ENCODE data around the gene SEMA3C. TPM values are rescaled to one million over a fixed set of nuclear protein-coding genes. Genes with fewer than 3 reads are reported as not detected.

The SEMA3C gene
- total and polyA plus RNA-seq, 2 donors (not counting 1 experiment from before 2014, with no cell fraction given), result 310 to 322 TPM

- H3K9me3 ChIP-seq (ENCODE audit: control insufficient read depth, insufficient read depth, low read depth, low read length), result no peaks in the 10 kb centered on the region
- H3K27ac ChIP-seq (ENCODE audit: insufficient read depth, low read length), result no peak overlapping the region
- peak in 1 of 2 donors; percentile 40 for DNase-seq (ENCODE audit: low read depth in 2 of 2)
- no peaks in the 10 kb centered on the region for H3K36me3 ChIP-seq (ENCODE audit: control insufficient read depth, insufficient read depth, low read length)
- H3K4me3 ChIP-seq (replicated peaks in 1 of 4; ENCODE audit: control extremely low read depth in 1 of 4, insufficient read depth in 1 of 4, low read depth in 3 of 4, low read length in 4 of 4), result no peak overlapping the region
- H2AFZ ChIP-seq (ENCODE audit: low read length), result no peak overlapping the region
- H3K4me2 ChIP-seq (ENCODE audit: extremely low read depth, insufficient read depth, low read length), result no peak overlapping the region
- H3K9ac ChIP-seq (ENCODE audit: insufficient read depth, low read length), result no peak overlapping the region
- no peaks in the 10 kb centered on the region for H3K27me3 ChIP-seq (ENCODE audit: control insufficient read depth, insufficient read depth, low read length)
- no peaks in the 10 kb centered on the region for H4K20me1 ChIP-seq (ENCODE audit: control insufficient read depth, extremely low read depth, insufficient read depth, low read length)
- no peaks in the 10 kb centered on the region for H3K4me1 ChIP-seq (ENCODE audit: control insufficient read depth, extremely low read depth, insufficient read depth, low read length)
- no peaks in the 10 kb centered on the region for H3K79me2 ChIP-seq (ENCODE audit: control insufficient read depth, insufficient read depth, low read length)
- TF ChIP-seq EZH2 (IDR thresholded peaks at IDR 0.05; ENCODE audit: low read length, missing control alignments) (no peak), CTCF (conservative IDR thresholded peaks at IDR 0.05 in 1 of 2, IDR thresholded peaks at IDR 0.05 in 1 of 2; ENCODE audit: low read depth in 1 of 2, low read length in 2 of 2) (no peak)
These were observed 97.0 kb downstream of the SEMA3C start for GRCh38 chr7:80821771-80822319.

GRCh38 chr7:80819503-80819902 lies 99.3 kb downstream of the SEMA3C start:
- no peaks in the 10 kb centered on the region for H3K79me2 ChIP-seq (ENCODE audit: control insufficient read depth, insufficient read depth, low read length)
- no peak for DNase-seq (ENCODE audit: low read depth in 2 of 2)
- H3K9me3 ChIP-seq (ENCODE audit: control insufficient read depth, insufficient read depth, low read depth, low read length), result no peaks in the 10 kb centered on the region
- no peaks in the 10 kb centered on the region for H3K27me3 ChIP-seq (ENCODE audit: control insufficient read depth, insufficient read depth, low read length)
- peaks cover 2% of the 10 kb centered on the region for H3K4me1 ChIP-seq (ENCODE audit: control insufficient read depth, extremely low read depth, insufficient read depth, low read length)
- no peaks in the 10 kb centered on the region for H4K20me1 ChIP-seq (ENCODE audit: control insufficient read depth, extremely low read depth, insufficient read depth, low read length)
- H2AFZ ChIP-seq (ENCODE audit: low read length), result no peak overlapping the region
- TF ChIP-seq CTCF (conservative IDR thresholded peaks at IDR 0.05 in 1 of 2, IDR thresholded peaks at IDR 0.05 in 1 of 2; ENCODE audit: low read depth in 1 of 2, low read length in 2 of 2) (no peak), EZH2 (IDR thresholded peaks at IDR 0.05; ENCODE audit: low read length, missing control alignments) (no peak)
- no peak overlapping the region for H3K4me3 ChIP-seq (replicated peaks in 1 of 4; ENCODE audit: control extremely low read depth in 1 of 4, insufficient read depth in 1 of 4, low read depth in 3 of 4, low read length in 4 of 4)
- H3K4me2 ChIP-seq (ENCODE audit: extremely low read depth, insufficient read depth, low read length), result no peak overlapping the region
- no peak overlapping the region for H3K9ac ChIP-seq (ENCODE audit: insufficient read depth, low read length)
- no peak overlapping the region for H3K27ac ChIP-seq (ENCODE audit: insufficient read depth, low read length)
- no peaks in the 10 kb centered on the region for H3K36me3 ChIP-seq (ENCODE audit: control insufficient read depth, insufficient read depth, low read length)

- H3K79me2 ChIP-seq (ENCODE audit: control insufficient read depth, insufficient read depth, low read length), result no peaks in the 10 kb centered on the region
- H3K9me3 ChIP-seq (ENCODE audit: control insufficient read depth, insufficient read depth, low read depth, low read length), result no peaks in the 10 kb centered on the region
- no peak overlapping the region for H3K9ac ChIP-seq (ENCODE audit: insufficient read depth, low read length)
- H2AFZ ChIP-seq (ENCODE audit: low read length), result no peak overlapping the region
- H3K27me3 ChIP-seq (ENCODE audit: control insufficient read depth, insufficient read depth, low read length), result no peaks in the 10 kb centered on the region
- no peak overlapping the region for H3K27ac ChIP-seq (ENCODE audit: insufficient read depth, low read length)
- no peaks in the 10 kb centered on the region for H3K36me3 ChIP-seq (ENCODE audit: control insufficient read depth, insufficient read depth, low read length)
- no peak for TF ChIP-seq CTCF (conservative IDR thresholded peaks at IDR 0.05 in 1 of 2, IDR thresholded peaks at IDR 0.05 in 1 of 2; ENCODE audit: low read depth in 1 of 2, low read length in 2 of 2)
- no peak for TF ChIP-seq EZH2 (IDR thresholded peaks at IDR 0.05; ENCODE audit: low read length, missing control alignments)
- no peak for DNase-seq (ENCODE audit: low read depth in 2 of 2)
- no peak overlapping the region for H3K4me2 ChIP-seq (ENCODE audit: extremely low read depth, insufficient read depth, low read length)
- H3K4me3 ChIP-seq (replicated peaks in 1 of 4; ENCODE audit: control extremely low read depth in 1 of 4, insufficient read depth in 1 of 4, low read depth in 3 of 4, low read length in 4 of 4), result no peak overlapping the region
- no peaks in the 10 kb centered on the region for H4K20me1 ChIP-seq (ENCODE audit: control insufficient read depth, extremely low read depth, insufficient read depth, low read length)
- H3K4me1 ChIP-seq (ENCODE audit: control insufficient read depth, extremely low read depth, insufficient read depth, low read length), result peaks cover 2% of the 10 kb centered on the region
These were observed 100.7 kb downstream of the SEMA3C start for GRCh38 chr7:80818181-80818580.
